Panc1 (cell line): ENCODE results near the gene ADAMTS15. TPM values are rescaled to one million over a fixed set of nuclear protein-coding genes. Genes with fewer than 3 reads are reported as not detected.

ENCODE experiments used
- ATAC-seq: fragments of 200-7000 bp; cut with Tn5 transposase; 2 replicates; pipeline ENCODE4 v1.9.1; 2020; ENCODE audit warnings: mild to moderate bottlenecking, moderate library complexity
- BruUV-seq: library from RNA; stranded (reverse); fragments of 400-500 nt; replicated peaks from 2 replicates; lab custom pipeline; 2021; lab: Mats Ljungman, UMichigan
- CTCF ChIA-PET: fragments of 300-600 bp; sonication (Branson Sonifier 250); formaldehyde crosslinking; loops from one replicate; lab custom pipeline; 2022; ENCODE audit warnings: antibody characterized with exemption; lab: Charles Lee
- POLR2A ChIA-PET: fragments of 300-600 bp; sonication (Branson Sonifier 250); formaldehyde crosslinking; loops from one replicate; lab custom pipeline; 2022; ENCODE audit warnings: antibody characterized with exemption; lab: Charles Lee
- DNase-seq: peaks from one replicate; pipeline ENCODE4 v3.0.0-alpha.2; 2010; ENCODE audit warnings: low read depth, low spot score
- H3K27ac ChIP-seq: 2 replicates; pipeline ENCODE4 v1.5.1; 2011; ENCODE audit warnings: mild to moderate bottlenecking, low read length, inconsistent platforms
- H3K27me3 ChIP-seq: fragments of 200-500 bp; sonication (Bioruptor generic); 2 replicates; pipeline ENCODE4 v1.6.0; 2014; ENCODE audit warnings: low read length, inconsistent platforms; ENCODE audit not compliant: control insufficient read depth, insufficient read depth
- H3K36me3 ChIP-seq: fragments of 200-500 bp; sonication (Bioruptor generic); 2 replicates; pipeline ENCODE4 v1.5.1; 2014; ENCODE audit warnings: inconsistent platforms, mild to moderate bottlenecking, low read length, moderate library complexity; ENCODE audit not compliant: control insufficient read depth, insufficient read depth
- H3K4me1 ChIP-seq: 2 replicates; pipeline ENCODE4 v1.5.1; 2011; ENCODE audit warnings: inconsistent platforms, mild to moderate bottlenecking, low read length, moderate library complexity; ENCODE audit not compliant: control insufficient read depth, insufficient read depth
- H3K4me3 ChIP-seq, 2 experiments: 2 replicates each; pipeline ENCODE4 v1.5.1; 2011 to 2012; ENCODE audit warnings: low read depth in 2 of 2, low read length in 2 of 2, mild to moderate bottlenecking in 2 of 2, inconsistent platforms in 1 of 2, moderate library complexity in 1 of 2
- H3K9me3 ChIP-seq: fragments of 200-500 bp; sonication (Bioruptor generic); 2 replicates; pipeline ENCODE4 v1.5.1; 2014; ENCODE audit warnings: low read depth, mild to moderate bottlenecking, inconsistent platforms, low read length, moderate library complexity; ENCODE audit not compliant: control insufficient read depth, insufficient read depth
- CTCF ChIP-seq: fragments of 450-650 bp; IDR thresholded peaks from 2 replicates; pipeline ENCODE4 v1.5.1; 2017; ENCODE audit warnings: mild to moderate bottlenecking
- POLR2AphosphoS5 ChIP-seq: IDR thresholded peaks from 2 replicates; pipeline ENCODE4 v1.6.1; 2012; ENCODE audit warnings: mild to moderate bottlenecking, low read depth, low read length, moderate library complexity
- in situ Hi-C: cut with HindIII; loops from 2 replicates; pipeline ENCODE4 v1.10.0; 2016; ENCODE audit warnings: low sequenced_read_pairs, low pct_unique_long_range_greater_than_20kb
- intact Hi-C: fragments of 100-400 bp; cut with micrococcal nuclease; formaldehyde crosslinking; loops from one replicate; pipeline ENCODE4 v1.10.0; 2022; ENCODE audit not compliant: unreplicated experiment
- total RNA-seq: library from RNA; stranded (reverse); gene quantifications from one replicate; pipeline ENCODE4 v1.2.1, GENCODE V29; 2021; ENCODE audit not compliant: unreplicated experiment

ADAMTS15 gene
- total RNA-seq, 1 experiment from 2014 or later = 39.9 TPM

GRCh38 chr11:130525307-130525706 lies 76.9 kb downstream of the ADAMTS15 start:
- TF ChIP-seq CTCF (no peak), POLR2AphosphoS5 (no peak)
- no peak overlapping the region; the same call in 1 of the 2 replicates for H3K27ac ChIP-seq
- in situ Hi-C loops (no loop called here), intact Hi-C loops (no loop called here)
- no TSS peak for BruUV-seq
- H3K36me3 ChIP-seq = no peaks in the 10 kb centered on the region
- CTCF ChIA-PET = no interaction called here
- no peak for ATAC-seq
- H3K9me3 ChIP-seq = no peaks in the 10 kb centered on the region
- H3K4me1 ChIP-seq = peaks cover 5% of the 10 kb centered on the region; the same call in 1 of the 2 replicates
- DNase-seq = no peak
- no peak overlapping the region for H3K4me3 ChIP-seq
- H3K27me3 ChIP-seq = no peaks in the 10 kb centered on the region
- POLR2A ChIA-PET = no interaction called here

Other genes starting within 250 kb of the ADAMTS15 start
- gene ZBTB44, start 133.7 kb upstream of the ADAMTS15 start, total RNA-seq = 66.4 TPM
- gene ADAMTS8, start 20.0 kb upstream of the ADAMTS15 start, total RNA-seq = 0.15 TPM